GM15510 (cell line): ENCODE data around the gene HOXD3.

Experiments
- POLR2A ChIP-seq: IDR thresholded peaks from 3 replicates; pipeline ENCODE4 v1.6.1; 2011; ENCODE audit warnings: borderline replicate concordance; ENCODE audit not compliant: insufficient read length; ENCODE audit errors: extremely low read depth

HOXD3 gene

GRCh38 chr2:176181551-176181950 lies 24.4 kb downstream of the HOXD3 start:
- no peak for TF ChIP-seq POLR2A

DNA sequence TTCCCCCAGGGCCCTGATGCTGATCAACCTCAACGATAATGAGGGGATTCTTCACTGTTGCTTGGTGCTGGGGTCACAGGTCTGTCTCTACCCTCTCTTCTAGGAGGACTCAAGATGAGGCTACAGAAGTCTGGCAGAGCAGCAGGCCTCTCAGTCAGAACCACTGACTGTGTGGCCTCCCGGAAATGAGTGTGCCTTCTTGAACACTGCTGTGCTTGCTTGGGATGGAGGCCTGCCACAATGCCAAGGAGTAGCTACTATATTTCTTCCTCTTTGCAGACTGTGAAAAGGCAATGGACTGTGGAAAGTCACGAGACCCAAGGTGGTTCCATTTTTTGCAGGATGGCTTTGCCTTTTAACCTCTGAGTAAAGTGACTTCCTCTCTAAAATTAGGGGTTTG lies 25.6 kb downstream of the HOXD3 start:
- no peak for TF ChIP-seq POLR2A

- no peak for TF ChIP-seq POLR2A
These were observed 27.6 kb downstream of the HOXD3 start for GRCh38 chr2:176184749-176185148.

- TF ChIP-seq POLR2A, result no peak
These were observed 28.9 kb downstream of the HOXD3 start for GRCh38 chr2:176186024-176186423.

DNA sequence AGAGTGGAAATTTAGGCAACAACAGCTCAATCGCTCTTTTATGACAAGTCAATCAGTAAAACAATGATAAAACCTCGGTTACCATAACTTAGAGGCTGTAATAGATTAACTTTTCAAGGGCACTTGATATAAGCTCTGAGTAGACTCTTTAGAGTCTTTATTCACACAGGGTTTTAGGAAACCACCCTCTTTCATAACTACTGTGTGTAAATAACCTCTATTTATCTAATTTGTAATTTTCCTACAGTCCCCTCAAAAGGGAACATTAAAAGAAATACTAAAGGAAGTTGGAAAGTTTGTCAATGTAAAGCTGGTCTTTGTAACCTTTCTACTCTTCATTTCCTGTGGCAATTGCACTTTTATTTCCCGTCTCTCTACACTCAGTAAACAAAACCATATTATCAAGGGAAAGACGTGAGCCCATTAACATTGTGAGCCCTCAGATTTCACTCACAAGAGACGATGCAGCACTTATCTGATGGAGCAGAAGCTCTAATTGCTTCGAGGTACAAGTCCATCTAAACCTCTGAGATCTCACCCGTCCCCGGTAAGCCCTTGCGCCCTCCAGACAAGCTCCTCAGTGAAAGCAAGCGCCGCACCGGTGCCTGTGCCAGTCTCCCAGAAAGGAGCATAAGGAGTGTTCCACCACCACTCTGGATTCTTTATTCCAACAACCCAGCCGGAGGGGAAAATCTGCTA lies 30.2 kb downstream of the HOXD3 start:
- TF ChIP-seq POLR2A, result no peak

DNA sequence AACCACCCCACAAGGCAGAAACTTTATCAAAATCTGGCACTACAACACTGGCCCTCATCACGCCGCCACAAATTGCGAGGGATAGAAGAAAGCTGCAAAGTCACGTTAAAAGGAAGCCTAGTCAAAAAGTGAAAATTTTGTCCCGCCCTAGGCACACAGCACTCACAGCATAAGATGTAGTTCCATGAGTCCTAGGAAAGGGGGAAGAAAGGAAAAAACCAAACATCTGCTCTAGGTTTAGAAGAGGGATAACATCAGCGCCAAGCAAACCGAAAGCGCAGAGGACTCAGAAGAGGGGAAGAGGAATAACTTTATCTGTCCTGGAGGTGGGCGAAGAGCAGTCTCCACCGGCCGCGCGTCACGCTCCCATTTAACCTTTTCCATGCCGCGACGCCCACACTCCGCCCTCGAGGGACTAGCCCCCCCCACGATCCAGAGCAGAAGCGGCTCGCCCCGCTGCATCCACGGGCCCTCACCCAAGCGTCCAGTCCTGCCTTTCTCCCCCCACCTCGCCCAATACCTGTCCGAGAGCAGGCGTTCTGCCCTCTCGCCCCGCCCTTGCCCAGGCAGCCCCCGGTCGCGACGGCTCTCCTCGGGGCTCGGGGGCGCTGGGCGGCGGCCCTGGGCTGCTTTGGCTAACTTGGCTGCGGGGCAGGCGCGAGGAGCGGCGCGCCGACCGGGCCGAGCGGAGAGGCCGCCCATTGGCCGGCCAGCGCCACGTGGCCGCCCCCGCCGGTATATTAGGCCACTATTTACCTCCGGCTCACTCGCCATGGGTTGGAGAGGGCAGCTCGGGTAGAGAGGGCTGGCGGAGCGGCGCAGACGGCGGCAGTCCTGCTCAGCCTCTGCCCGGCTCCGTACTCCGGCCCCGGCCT lies 31.0 kb downstream of the HOXD3 start, which contains the start of gene HOXD1:
Gene HOXD1 (plus strand): TSS at position 770 of the 875 bp plus-strand sequence. CDS start 134 bp downstream, outside the sequence.
- no peak for TF ChIP-seq POLR2A

- no peak for TF ChIP-seq POLR2A
These were observed 31.9 kb downstream of the HOXD3 start for GRCh38 chr2:176188774-176189680.

DNA sequence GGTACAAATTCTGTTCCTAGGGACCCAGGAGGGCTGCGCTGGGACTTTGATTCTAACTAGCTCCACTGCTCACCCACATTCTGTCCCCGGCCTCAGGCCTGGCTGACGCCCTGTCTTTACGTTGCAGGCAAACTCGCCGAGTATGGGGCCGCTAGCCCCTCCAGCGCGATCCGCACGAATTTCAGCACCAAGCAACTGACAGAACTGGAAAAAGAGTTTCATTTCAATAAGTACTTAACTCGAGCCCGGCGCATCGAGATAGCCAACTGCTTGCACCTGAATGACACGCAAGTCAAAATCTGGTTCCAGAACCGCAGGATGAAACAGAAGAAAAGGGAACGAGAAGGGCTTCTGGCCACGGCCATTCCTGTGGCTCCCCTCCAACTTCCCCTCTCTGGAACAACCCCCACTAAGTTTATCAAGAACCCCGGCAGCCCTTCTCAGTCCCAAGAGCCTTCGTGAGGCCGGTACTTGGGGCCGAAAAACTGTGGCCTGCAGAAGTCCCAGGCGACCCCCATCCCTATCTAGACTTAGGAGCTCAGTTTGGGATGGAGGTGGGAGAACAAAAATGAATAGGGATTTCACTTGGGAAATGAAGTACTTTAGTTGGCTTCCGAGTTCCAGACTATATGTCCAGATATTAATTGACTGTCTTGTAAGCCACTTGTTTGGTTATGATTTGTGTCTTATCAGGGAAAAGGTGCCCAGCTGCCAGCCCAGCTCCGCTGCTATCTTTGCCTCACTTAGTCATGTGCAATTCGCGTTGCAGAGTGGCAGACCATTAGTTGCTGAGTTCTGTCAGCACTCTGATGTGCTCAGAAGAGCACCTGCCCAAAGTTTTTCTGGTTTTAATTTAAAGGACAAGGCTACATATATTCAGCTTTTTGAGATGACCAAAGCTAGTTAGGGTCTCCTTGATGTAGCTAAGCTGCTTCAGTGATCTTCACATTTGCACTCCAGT lies 32.9 kb downstream of the HOXD3 start:
- TF ChIP-seq POLR2A, result no peak

GRCh38 chr2:176192351-176192750 lies 35.2 kb downstream of the HOXD3 start:
- TF ChIP-seq POLR2A, result no peak

DNA sequence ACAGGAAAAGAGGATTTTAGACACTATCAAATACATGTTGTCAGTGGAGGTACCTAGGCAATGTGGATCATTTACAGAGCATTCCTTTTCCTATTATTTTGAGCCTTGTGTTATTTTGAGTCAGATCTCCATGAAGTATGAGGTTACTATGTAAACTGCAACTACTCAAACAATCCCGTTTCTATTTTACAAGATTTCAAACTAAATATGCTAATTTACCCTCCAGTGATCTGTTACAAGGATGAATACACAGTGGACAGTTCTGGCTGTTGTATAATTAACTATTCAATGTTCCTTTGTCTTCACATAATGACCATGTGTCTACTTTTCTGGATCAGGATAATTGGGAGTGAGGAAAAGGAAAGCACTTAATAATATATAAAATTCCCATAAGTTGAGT lies 35.9 kb downstream of the HOXD3 start:
- no peak for TF ChIP-seq POLR2A

DNA sequence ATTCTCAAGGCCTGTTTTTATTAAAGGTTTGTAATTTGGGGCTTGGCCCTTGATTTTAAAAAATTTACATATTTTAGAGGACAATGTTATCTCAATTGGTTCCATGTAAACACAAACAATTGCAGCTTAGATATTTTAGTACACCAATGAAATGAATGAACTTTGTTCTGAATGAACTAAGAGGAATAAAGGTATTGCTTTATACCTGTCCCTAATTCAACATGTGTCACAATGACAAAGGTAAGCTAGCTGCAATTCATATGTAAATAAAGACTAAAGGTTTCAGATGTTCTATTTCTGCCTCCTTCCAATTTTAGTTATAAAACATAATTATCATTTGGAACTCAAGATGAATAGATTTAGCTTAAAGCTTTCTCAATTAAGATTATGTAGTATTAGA lies 42.8 kb downstream of the HOXD3 start:
- TF ChIP-seq POLR2A, result no peak

- no peak for TF ChIP-seq POLR2A
These were observed 43.9 kb downstream of the HOXD3 start for GRCh38 chr2:176200971-176201370.

DNA sequence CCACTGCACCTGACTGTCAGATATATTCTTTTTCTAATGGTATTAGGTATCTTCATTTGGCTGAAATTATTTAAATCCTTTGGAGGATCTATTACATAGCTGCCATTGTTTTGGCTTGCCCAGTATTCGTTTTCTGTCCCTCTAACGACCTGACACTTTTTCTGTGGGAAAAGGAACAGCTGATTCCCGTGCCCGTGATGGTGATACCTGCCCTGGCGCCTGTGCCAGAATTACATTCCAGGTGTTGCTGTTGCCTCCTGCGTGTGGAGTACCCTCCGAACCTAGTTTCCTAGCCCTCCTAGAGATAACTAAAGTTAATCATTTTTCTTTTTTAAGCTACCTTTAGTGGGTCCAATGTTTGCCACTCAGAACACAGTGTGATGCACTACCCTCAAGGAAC lies 45.4 kb downstream of the HOXD3 start:
- TF ChIP-seq POLR2A, result no peak

GRCh38 chr2:176205126-176205525 lies 48.0 kb downstream of the HOXD3 start:
- TF ChIP-seq POLR2A, result no peak
